HepG2 (cell line): ENCODE measurements around the gene B4GALT1. TPM values are rescaled to one million over a fixed set of nuclear protein-coding genes. Genes with fewer than 3 reads are reported as not detected.

Experiments used
- ATAC-seq: fragments of 200-7000 bp; cut with Tn5 transposase; 3 replicates; pipeline ENCODE4 v1.9.1; 2020; ENCODE audit warnings: mild to moderate bottlenecking, moderate library complexity
- BruUV-seq: library from RNA; stranded (reverse); fragments of 400-500 nt; replicated peaks from 2 replicates; lab custom pipeline; 2021; lab: Mats Ljungman, UMichigan
- CTCF ChIA-PET: fragments of 300-600 bp; formaldehyde crosslinking; extraction: SDS; loops from one replicate; lab custom pipeline; 2021; ENCODE audit warnings: low total read pairs, inconsistent platforms, low intra/inter-chr PET ratio; lab: Yijun Ruan, JAX
- POLR2A ChIA-PET: fragments of 350-600 bp; sonication (Branson Sonifier 250); formaldehyde crosslinking; loops from one replicate; lab custom pipeline; 2020; ENCODE audit warnings: antibody characterized with exemption, inconsistent platforms; lab: Yijun Ruan, JAX
- DNase-seq: peaks from one replicate; pipeline ENCODE4 v3.0.0-alpha.2; 2015; ENCODE audit warnings: low spot score
- FAIRE-seq: peaks from 3 replicates; lab custom pipeline; 2011; peaks lifted over from hg19 to GRCh38; lab: Jason Lieb, UNC
- H2AFZ ChIP-seq: one replicate; pipeline ENCODE4 v1.6.1; 2011; ENCODE audit warnings: low read length, inconsistent platforms
- H3K27ac ChIP-seq: fragments of 300-600 bp; 3 replicates; pipeline ENCODE4 v1.8.0; 2011; ENCODE audit warnings: mixed run types, mild to moderate bottlenecking, mixed read lengths, low read length, inconsistent platforms; ENCODE audit not compliant: insufficient read depth; ENCODE audit errors: extremely low read length
- H3K27me3 ChIP-seq, 2 experiments: fragments of 200-600 bp in 1 of 2; 2 replicates in 1 of 2; 3 replicates in 1 of 2; pipeline versions ENCODE4 v1.6.0 to v1.8.0; 2011; ENCODE audit warnings: low read length in 2 of 2, mild to moderate bottlenecking in 2 of 2, moderate library complexity in 2 of 2, inconsistent platforms in 1 of 2; ENCODE audit not compliant: insufficient read depth in 2 of 2, control insufficient read depth in 1 of 2
- H3K36me3 ChIP-seq, 2 experiments: fragments of 200-600 bp in 1 of 2; replicated peaks in 1 of 2; 2 replicates in 1 of 2; 3 replicates in 1 of 2; pipeline versions ENCODE4 v1.5.1 to v1.8.0; 2011; ENCODE audit warnings: low read length in 2 of 2, inconsistent platforms in 1 of 2; ENCODE audit not compliant: insufficient read depth in 2 of 2, control insufficient read depth in 1 of 2
- H3K4me1 ChIP-seq: 2 replicates; pipeline ENCODE4 v1.5.1; 2012; ENCODE audit warnings: low read length, inconsistent platforms; ENCODE audit not compliant: insufficient read depth
- H3K4me2 ChIP-seq: 2 replicates; pipeline ENCODE4 v1.6.0; 2011; ENCODE audit warnings: low read depth, low read length, inconsistent platforms
- H3K4me3 ChIP-seq, 3 experiments: fragments of 200-600 bp in 1 of 3; sonication (generic), shearing (Covaris generic) in 1 of 3; replicated peaks in 1 of 3; 2 replicates each; pipeline ENCODE4 v1.5.1; 2011 to 2016; ENCODE audit warnings: low read length in 3 of 3, inconsistent platforms in 2 of 3, low read depth in 2 of 3, mild to moderate bottlenecking in 2 of 3, control low read depth in 1 of 3, mixed read lengths in 1 of 3; ENCODE audit not compliant: insufficient read depth in 1 of 3
- H3K79me2 ChIP-seq: one replicate; pipeline ENCODE4 v1.6.1; 2011; ENCODE audit warnings: low read length, inconsistent platforms; ENCODE audit not compliant: insufficient read depth
- H3K9ac ChIP-seq: 2 replicates; pipeline ENCODE4 v1.6.0; 2011; ENCODE audit warnings: mild to moderate bottlenecking, low read depth, low read length, inconsistent platforms; ENCODE audit not compliant: insufficient read depth
- H3K9me3 ChIP-seq: 2 replicates; pipeline ENCODE4 v1.5.1; 2012; ENCODE audit warnings: mild to moderate bottlenecking, low read length
- H4K20me1 ChIP-seq: 2 replicates; pipeline ENCODE4 v1.6.0; 2011; ENCODE audit warnings: inconsistent platforms, mild to moderate bottlenecking, low read length, moderate library complexity; ENCODE audit not compliant: insufficient read depth
- ELF3 ChIP-seq: IDR thresholded peaks from 2 replicates; pipeline ENCODE4 v1.6.1; 2016; ENCODE audit warnings: missing genetic modification reagents, missing compliant biosample characterization
- ETV6 ChIP-seq: sonication (generic); formaldehyde crosslinking; conservative IDR thresholded peaks from 2 replicates; pipeline ENCODE4 v1.4.0; 2020; ENCODE audit warnings: missing genetic modification reagents
- GATAD2A ChIP-seq: IDR thresholded peaks from 2 replicates; pipeline ENCODE4 v1.6.1; 2016
- NCOA1 ChIP-seq: sonication (generic); formaldehyde crosslinking; IDR thresholded peaks from 2 replicates; pipeline ENCODE4 v1.9.0; 2021; ENCODE audit warnings: missing genetic modification reagents
- PAWR ChIP-seq: sonication (generic); formaldehyde crosslinking; IDR thresholded peaks from 2 replicates; pipeline ENCODE4 v1.4.0; 2020; ENCODE audit warnings: missing genetic modification reagents, mild to moderate bottlenecking, borderline replicate concordance
- TMF1 ChIP-seq: sonication (generic); formaldehyde crosslinking; IDR thresholded peaks from 2 replicates; pipeline ENCODE4 v1.8.1; 2022; ENCODE audit warnings: low read depth, missing genetic modification reagents
- ZBTB21 ChIP-seq: sonication (generic); formaldehyde crosslinking; IDR thresholded peaks from 2 replicates; pipeline ENCODE4 v1.4.0; 2020; ENCODE audit warnings: missing genetic modification reagents
- ZNF569 ChIP-seq: sonication (generic); formaldehyde crosslinking; IDR thresholded peaks from 2 replicates; pipeline ENCODE4 v1.5.0; 2020; ENCODE audit warnings: mild to moderate bottlenecking, missing genetic modification reagents, moderate library complexity, borderline replicate concordance
- ZNF674 ChIP-seq: sonication (generic); formaldehyde crosslinking; IDR thresholded peaks from 2 replicates; pipeline ENCODE4 v1.5.0; 2020; ENCODE audit warnings: low read depth, mild to moderate bottlenecking, missing genetic modification reagents
- WGBS: methylation state at CpG from one replicate; pipeline ENCODE4 v1.1.6; 2017; ENCODE audit warnings: low lambda C conversion rate; 5-methylcytosine and 5-hydroxymethylcytosine counted together
- in situ Hi-C: cut with HindIII; loops from 2 replicates; pipeline ENCODE4 v1.10.0; 2017; ENCODE audit warnings: low pct_unique_long_range_greater_than_20kb; ENCODE audit not compliant: extremely low pct_ligation_motif_present
- intact Hi-C: fragments of 100-400 bp; cut with micrococcal nuclease; formaldehyde crosslinking; loops from one replicate; pipeline ENCODE4 v1.10.0; 2022; ENCODE audit not compliant: unreplicated experiment
- polyA plus RNA-seq, 8 experiments: library from polyadenylated mRNA; depleted of rRNA in 3 of 8; stranded (reverse) in 7 of 8; unstranded in 1 of 8; fragments of >200 nt; fragmentation: Illumina TruSeq in 4 of 8; extraction: Trizol in 4 of 8; gene quantifications; 2 replicates each; pipeline versions ENCODE4 v1.2.1 to v1.2.3, GENCODE V29; 2011 to 2016; ENCODE audit warnings: low read depth in 4 of 8, missing spikeins in 1 of 8, mixed read lengths in 1 of 8; ENCODE audit not compliant: insufficient read depth in 1 of 8
- total RNA-seq, 5 experiments: library from RNA; depleted of rRNA; stranded (reverse); fragments of >200 nt; fragmentation: Illumina TruSeq; extraction: Trizol; gene quantifications; 2 replicates each; pipeline ENCODE4 v1.2.3, GENCODE V29; 2016; ENCODE audit warnings: low read depth in 1 of 5
- TF ChIP-seq, protein P1 (sequence below): sonication (generic); formaldehyde crosslinking; IDR thresholded peaks from 2 replicates; pipeline ENCODE4 v1.4.0; 2020; ENCODE audit warnings: missing genetic modification reagents

The B4GALT1 gene
- total and polyA plus RNA-seq, 2 of the 13 experiments (the other 11 are each of a cell fraction or from before 2014, with no cell fraction given), result 15.7 to 33.5 TPM

DNA sequence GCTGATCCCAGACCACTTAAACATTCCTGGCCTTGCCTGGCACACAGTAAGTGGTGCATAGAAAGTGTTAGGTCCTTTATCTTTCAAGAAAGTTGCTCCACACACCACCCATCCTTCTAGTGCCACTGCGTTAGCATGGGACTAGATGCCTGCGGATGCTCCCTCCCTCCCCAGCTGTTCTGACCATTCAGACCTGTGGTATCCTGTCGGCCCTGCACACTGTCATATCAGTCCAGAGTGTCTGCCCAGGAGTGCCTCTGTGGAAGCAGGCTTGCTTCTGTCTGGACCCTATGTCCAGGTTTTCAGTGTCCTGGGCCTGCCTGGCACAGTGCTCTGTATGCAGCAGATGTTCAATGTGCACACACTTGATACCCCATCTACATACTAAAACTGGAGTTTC is 52.4 kb downstream of the B4GALT1 start (continued):
- TF ChIP-seq PAWR (CRISPR knock-in tag), result no peak
- no peak for TF ChIP-seq TMF1 (CRISPR knock-in tag)
- TF ChIP-seq ELF3 (CRISPR knock-in tag), result no peak

DNA sequence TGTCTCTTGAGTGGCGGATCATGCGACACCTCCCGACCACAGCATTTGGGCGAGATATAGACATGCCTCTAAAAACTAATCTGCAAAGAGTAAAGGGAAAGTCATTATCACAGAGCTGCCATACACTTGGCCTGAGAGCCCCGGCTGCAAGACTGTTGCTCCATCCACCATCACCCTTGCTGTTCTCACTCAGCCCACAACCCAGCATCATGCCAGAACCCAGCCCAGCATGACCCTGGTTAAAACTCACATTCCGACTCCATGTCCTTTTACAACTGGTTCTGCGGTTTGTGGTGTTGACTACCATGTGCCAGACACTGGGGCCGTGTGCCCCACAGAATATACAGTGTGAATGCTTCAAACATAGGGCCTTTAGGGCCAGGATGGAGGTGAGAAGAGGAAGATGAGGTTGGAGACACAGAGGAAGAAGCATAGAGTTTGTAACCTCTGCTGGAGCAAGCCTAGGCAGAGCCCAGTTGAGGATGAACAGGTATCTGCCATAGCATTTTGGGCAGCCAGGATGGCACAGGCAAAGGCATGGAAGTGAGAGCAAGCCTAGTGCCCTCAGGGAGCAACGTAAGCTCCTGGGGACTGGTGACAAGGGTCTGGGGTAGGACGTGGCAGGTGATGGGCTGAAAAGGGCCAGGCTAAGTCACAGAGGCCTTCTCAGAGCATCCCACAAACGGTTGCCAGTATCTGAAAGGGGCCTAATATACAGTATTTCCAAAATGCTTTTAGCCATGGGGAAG is 53.2 kb downstream of the B4GALT1 start:
- no peak overlapping the region for H3K9ac ChIP-seq
- ATAC-seq, result no peak; the same call in 2 of the 3 replicates
- no peaks in the 10 kb centered on the region for H3K4me1 ChIP-seq
- no peak overlapping the region for H3K27ac ChIP-seq
- TF ChIP-seq GATAD2A, result no peak
- TF ChIP-seq NCOA1, result no peak
- TF ChIP-seq ZNF674 (CRISPR knock-in tag), result no peak
- TF ChIP-seq ZBTB21 (CRISPR knock-in tag), result no peak
- TF ChIP-seq ETV6 (CRISPR knock-in tag), result no peak
- TF ChIP-seq, protein P1, sequence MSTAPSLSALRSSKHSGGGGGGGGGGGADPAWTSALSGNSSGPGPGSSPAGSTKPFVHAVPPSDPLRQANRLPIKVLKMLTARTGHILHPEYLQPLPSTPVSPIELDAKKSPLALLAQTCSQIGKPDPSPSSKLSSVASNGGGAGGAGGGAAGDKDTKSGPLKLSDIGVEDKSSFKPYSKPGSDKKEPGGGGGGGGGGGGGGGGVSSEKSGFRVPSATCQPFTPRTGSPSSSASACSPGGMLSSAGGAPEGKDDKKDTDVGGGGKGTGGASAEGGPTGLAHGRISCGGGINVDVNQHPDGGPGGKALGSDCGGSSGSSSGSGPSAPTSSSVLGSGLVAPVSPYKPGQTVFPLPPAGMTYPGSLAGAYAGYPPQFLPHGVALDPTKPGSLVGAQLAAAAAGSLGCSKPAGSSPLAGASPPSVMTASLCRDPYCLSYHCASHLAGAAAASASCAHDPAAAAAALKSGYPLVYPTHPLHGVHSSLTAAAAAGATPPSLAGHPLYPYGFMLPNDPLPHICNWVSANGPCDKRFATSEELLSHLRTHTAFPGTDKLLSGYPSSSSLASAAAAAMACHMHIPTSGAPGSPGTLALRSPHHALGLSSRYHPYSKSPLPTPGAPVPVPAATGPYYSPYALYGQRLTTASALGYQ (CRISPR knock-in tag), result no peak
- no peak for TF ChIP-seq ZNF569 (CRISPR knock-in tag)
- H3K9me3 ChIP-seq, result no peaks in the 10 kb centered on the region
- H3K79me2 ChIP-seq, result no peaks in the 10 kb centered on the region
- no peak overlapping the region for H3K4me2 ChIP-seq
- H4K20me1 ChIP-seq, result no peaks in the 10 kb centered on the region
- in situ Hi-C loops (no loop called here), intact Hi-C loops (no loop called here)
- no TSS peak for BruUV-seq
- no peaks in the 10 kb centered on the region for H3K27me3 ChIP-seq
- DNase-seq, result no peak
- ChIA-PET POLR2A (no interaction called here), CTCF (no interaction called here)
- WGBS, result 99% methylated on average over 11 of the region's 11 CpGs
- FAIRE-seq, result no peak
- peaks cover 22 to 37% of the 10 kb centered on the region in 2 experiments for H3K36me3 ChIP-seq
- no peak overlapping the region for H3K4me3 ChIP-seq
- H2AFZ ChIP-seq, result no peak overlapping the region
